Fibroblast of villous mesenchyme (primary cell): Measurements from ENCODE around the gene CDC20. TPM values are rescaled to one million over a fixed set of nuclear protein-coding genes. Genes with fewer than 3 reads are reported as not detected.
A peak's percentile ranks its signal among the peaks of the same experiment; 100 is the strongest.

ENCODE experiments used
- DNase-seq: peaks from one replicate; pipeline ENCODE4 v3.0.0-alpha.2; 2010; ENCODE audit warnings: low read depth
- H3K4me3 ChIP-seq: 2 replicates; pipeline ENCODE4 v1.5.1; 2011; ENCODE audit warnings: low read depth, mild to moderate bottlenecking, low read length
- total RNA-seq: library from RNA; depleted of rRNA; stranded (reverse); fragments of >200 nt; gene quantifications from 2 replicates; pipeline ENCODE4 v1.2.3, GENCODE V29; 2012
- TF ChIP-seq, protein P1 (sequence below): IDR thresholded peaks from 2 replicates; pipeline ENCODE4 v1.5.1; 2012; ENCODE audit warnings: low read depth, mild to moderate bottlenecking, low read length; ENCODE audit not compliant: insufficient read depth

CDC20 gene
- total RNA-seq, 1 donor = 51.8 TPM

DNA sequence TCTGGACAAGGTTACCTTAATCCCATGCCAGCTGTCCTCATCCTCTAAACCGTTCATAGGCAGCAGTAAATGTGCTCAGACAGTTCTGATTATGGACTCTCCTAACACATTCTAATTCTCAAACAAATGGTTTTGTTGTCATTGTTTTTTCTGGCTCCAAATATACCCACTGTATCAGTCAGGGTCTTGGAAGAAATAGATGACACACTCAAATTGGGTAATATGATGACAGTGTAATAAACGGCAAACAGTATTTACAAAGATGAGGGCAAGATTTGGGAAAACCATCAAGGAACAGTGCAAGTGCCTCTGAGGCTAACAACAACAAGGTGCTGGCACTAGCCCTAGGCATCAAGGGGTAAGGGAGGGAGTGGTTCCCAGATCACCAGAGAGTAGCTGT is 4.3 kb upstream of the CDC20 start:
- H3K4me3 ChIP-seq = no peak overlapping the region
- DNase-seq = no peak
- TF ChIP-seq, protein P1, sequence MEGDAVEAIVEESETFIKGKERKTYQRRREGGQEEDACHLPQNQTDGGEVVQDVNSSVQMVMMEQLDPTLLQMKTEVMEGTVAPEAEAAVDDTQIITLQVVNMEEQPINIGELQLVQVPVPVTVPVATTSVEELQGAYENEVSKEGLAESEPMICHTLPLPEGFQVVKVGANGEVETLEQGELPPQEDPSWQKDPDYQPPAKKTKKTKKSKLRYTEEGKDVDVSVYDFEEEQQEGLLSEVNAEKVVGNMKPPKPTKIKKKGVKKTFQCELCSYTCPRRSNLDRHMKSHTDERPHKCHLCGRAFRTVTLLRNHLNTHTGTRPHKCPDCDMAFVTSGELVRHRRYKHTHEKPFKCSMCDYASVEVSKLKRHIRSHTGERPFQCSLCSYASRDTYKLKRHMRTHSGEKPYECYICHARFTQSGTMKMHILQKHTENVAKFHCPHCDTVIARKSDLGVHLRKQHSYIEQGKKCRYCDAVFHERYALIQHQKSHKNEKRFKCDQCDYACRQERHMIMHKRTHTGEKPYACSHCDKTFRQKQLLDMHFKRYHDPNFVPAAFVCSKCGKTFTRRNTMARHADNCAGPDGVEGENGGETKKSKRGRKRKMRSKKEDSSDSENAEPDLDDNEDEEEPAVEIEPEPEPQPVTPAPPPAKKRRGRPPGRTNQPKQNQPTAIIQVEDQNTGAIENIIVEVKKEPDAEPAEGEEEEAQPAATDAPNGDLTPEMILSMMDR = no peak

DNA sequence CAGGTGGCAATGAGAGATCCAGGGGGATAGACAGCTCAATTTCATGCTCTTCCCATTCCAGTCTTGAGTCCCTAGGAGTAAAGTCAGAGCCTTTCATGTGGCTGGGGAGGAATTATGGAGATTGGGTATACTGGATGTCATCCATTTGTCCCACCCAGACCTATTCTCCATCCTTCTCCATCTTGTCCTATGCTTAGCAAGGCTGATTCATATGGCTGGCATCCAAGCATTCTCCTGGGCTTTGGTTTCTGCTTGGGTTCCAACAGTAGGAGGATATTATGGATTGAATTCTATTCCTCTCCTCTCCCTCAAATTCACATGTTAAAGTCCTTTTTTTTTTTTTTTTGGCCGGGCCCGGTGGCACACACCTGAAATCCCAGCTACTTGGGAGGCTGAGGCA is 3.8 kb upstream of the CDC20 start:
- TF ChIP-seq, protein P1 = no peak
- no peak for DNase-seq
- H3K4me3 ChIP-seq = no peak overlapping the region

DNA sequence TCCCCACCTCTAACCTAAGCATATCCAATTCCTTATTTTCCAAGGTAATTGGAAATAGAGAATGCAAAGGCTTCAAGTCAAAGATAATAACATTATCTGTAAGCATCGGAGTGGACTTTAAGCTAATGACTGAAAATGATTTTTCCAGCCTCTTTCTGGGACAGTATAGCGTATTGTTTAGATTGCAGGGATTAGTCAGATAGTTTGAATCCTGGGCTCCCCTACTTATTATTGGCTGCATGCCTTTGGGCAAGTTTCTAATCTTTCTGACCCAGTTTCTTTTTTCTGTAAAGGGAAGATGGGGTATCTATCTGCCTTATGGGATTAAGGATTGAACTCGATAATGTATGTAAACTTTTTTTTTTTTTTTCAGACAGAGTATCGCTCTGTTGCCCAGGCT is 1.5 kb upstream of the CDC20 start:
- TF ChIP-seq, protein P1 = no peak
- DNase-seq = no peak
- no peak overlapping the region for H3K4me3 ChIP-seq

DNA sequence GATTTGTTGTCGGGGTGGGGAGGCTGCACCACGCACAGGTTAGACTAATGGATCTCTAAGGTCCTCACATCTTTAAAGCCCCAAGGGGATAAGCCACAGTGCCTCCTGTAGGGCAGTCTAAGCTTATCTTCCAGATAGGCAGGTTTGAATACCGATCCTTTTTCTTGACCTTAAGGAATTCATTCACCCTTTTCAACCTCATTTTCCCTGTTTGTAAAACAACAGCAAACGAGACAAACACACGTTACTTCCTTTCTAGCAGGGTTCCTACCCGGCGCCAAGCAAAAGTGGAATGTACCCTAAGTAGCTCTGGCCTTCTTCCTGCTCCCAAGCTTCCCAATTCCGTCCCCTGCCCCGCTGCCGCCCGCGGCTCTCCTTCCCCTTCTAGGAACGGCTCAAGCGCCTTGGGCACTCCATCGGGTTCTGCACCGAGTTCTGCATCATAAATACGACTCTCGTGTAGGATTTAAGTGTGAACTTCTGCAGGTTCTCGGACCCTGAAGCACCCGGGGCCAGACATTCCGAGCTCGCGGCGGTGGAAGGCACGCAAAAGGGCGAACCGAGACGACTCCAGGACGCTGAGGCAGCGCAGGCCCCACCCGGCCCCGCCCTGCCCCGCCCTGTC is 548 bp upstream of the CDC20 start:
- DNase-seq = no peak
- TF ChIP-seq, protein P1 = peak; percentile 44
- peak overlapping the region; percentile 77 for H3K4me3 ChIP-seq

DNA sequence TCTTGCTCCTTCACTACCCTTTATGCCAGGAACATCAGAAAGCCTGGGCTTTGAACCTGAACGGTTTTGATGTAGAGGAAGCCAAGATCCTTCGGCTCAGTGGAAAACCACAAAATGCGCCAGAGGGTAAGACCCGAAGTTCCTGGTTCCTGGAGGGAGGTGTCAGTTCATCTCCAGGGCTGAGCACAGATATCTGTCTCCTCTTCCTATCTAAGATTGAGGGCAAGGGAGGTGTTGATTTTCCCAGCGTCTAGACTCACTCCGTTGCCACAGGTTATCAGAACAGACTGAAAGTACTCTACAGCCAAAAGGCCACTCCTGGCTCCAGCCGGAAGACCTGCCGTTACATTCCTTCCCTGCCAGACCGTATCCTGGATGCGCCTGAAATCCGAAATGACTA is 915 bp downstream of the CDC20 start:
- TF ChIP-seq, protein P1 = no peak
- peak overlapping the region; percentile 77 for H3K4me3 ChIP-seq
- no peak for DNase-seq

DNA sequence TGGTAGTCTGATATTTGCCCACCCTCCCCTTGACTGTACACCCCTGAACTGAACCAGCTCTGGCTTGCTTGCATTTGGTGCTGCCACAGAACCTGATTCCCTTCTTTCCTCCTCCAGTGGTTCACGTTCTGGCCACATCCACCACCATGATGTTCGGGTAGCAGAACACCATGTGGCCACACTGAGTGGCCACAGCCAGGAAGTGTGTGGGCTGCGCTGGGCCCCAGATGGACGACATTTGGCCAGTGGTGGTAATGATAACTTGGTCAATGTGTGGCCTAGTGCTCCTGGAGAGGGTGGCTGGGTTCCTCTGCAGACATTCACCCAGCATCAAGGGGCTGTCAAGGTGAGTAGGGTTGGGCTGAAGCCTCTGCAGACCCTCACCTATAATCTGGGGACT is 1.8 kb downstream of the CDC20 start:
- TF ChIP-seq, protein P1 = no peak
- peak overlapping the region; percentile 77 for H3K4me3 ChIP-seq

More for the DNA sequence above, 1.8 kb downstream of the CDC20 start:
- DNase-seq = no peak
